ENCODE results near the gene MMP7.
A peak's percentile ranks its signal among the peaks of the same experiment; 100 is the strongest.

MMP7 gene

GRCh38 chr11:102545701-102546100 lies 15.2 kb upstream of the MMP7 start:
- ChIA-PET POLR2A (no interaction called here), CTCF (interaction anchor here (0.9 kb wide), 1 partner anchor 17 kb away, joined by 3 read pairs; no protein-coding TSS in a partner anchor)
- Histone ChIP-seq H3K4me1 (ENCODE audit: control extremely low read depth in 1 of 4, control insufficient read depth in 4 of 4, insufficient read depth in 4 of 4, low read length in 3 of 4) (peaks cover 3 to 19% (median 9%) of the 10 kb centered on the region in 4 experiments), H3K9me3 (ENCODE audit: control extremely low read depth in 1 of 5, control insufficient read depth in 4 of 5, insufficient read depth in 2 of 5, low read depth in 1 of 5, low read length in 4 of 5) (no peaks in the 10 kb centered on the region), H3K27me3 (replicated peaks in 2 of 5; ENCODE audit: control insufficient read depth in 4 of 5, insufficient read depth in 5 of 5, low read length in 4 of 5) (no peaks in the 10 kb centered on the region), H3K4me3 (ENCODE audit: control insufficient read depth in 1 of 7, extremely low read depth in 1 of 7, insufficient read depth in 4 of 7, low read depth in 2 of 7, low read length in 6 of 7) (no peak overlapping the region), H3K27ac (ENCODE audit: insufficient read depth in 1 of 2, low read depth in 1 of 2, low read length in 2 of 2, poor library complexity in 1 of 2, severe bottlenecking in 2 of 2) (no peak overlapping the region), H3K36me3 (ENCODE audit: control insufficient read depth in 4 of 4, insufficient read depth in 4 of 4, low read length in 3 of 4) (no peaks in the 10 kb centered on the region)
- no peak for DNase-seq
- 93% methylated on average over 3 of the region's 4 CpGs for WGBS (ENCODE audit: insufficient coverage)

DNA sequence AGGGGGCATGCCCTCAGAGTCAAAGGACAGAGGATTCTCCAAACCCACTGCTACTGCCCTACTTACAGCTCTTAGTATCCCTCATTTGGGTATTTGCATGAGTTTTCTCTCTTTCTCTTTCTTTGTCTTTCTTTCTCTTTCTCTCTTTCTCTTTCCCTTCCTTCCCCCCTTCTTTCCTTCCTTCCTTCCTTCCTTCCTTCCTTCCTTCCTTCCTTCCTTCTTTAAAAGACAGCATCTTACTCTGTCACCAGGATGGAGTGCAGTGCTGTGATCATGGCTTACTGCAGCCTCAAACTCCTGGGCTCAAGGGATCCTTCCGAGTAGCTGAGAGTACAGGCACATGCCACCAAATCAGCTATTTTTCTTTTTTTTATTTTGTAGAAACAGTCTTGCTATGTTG lies 14.0 kb upstream of the MMP7 start:
- Histone ChIP-seq H3K4me1 (ENCODE audit: control extremely low read depth in 1 of 4, control insufficient read depth in 4 of 4, insufficient read depth in 4 of 4, low read length in 3 of 4) (peaks cover 3 to 19% (median 9%) of the 10 kb centered on the region in 4 experiments), H3K9me3 (ENCODE audit: control extremely low read depth in 1 of 5, control insufficient read depth in 4 of 5, insufficient read depth in 2 of 5, low read depth in 1 of 5, low read length in 4 of 5) (peaks cover 0 to 3% (median 0%) of the 10 kb centered on the region in 5 experiments), H3K27me3 (replicated peaks in 2 of 5; ENCODE audit: control insufficient read depth in 4 of 5, insufficient read depth in 5 of 5, low read length in 4 of 5) (no peaks in the 10 kb centered on the region), H3K27ac (ENCODE audit: insufficient read depth in 1 of 2, low read depth in 1 of 2, low read length in 2 of 2, poor library complexity in 1 of 2, severe bottlenecking in 2 of 2) (no peak overlapping the region), H3K4me3 (ENCODE audit: control insufficient read depth in 1 of 7, extremely low read depth in 1 of 7, insufficient read depth in 4 of 7, low read depth in 2 of 7, low read length in 6 of 7) (no peak overlapping the region), H3K36me3 (ENCODE audit: control insufficient read depth in 4 of 4, insufficient read depth in 4 of 4, low read length in 3 of 4) (no peaks in the 10 kb centered on the region)
- ChIA-PET POLR2A (no interaction called here), CTCF (interaction anchor here (0.9 kb wide), 1 partner anchor 11 kb away, joined by 4 read pairs; no protein-coding TSS in a partner anchor)
- WGBS (ENCODE audit: insufficient coverage): 100% methylated on average over 1 of the region's 1 CpG
- no peak for DNase-seq

GRCh38 chr11:102539567-102539966 lies 9.0 kb upstream of the MMP7 start:
- Histone ChIP-seq H3K4me1 (ENCODE audit: control extremely low read depth in 1 of 4, control insufficient read depth in 4 of 4, insufficient read depth in 4 of 4, low read length in 3 of 4) (no peaks in the 10 kb centered on the region), H3K27me3 (replicated peaks in 2 of 5; ENCODE audit: control insufficient read depth in 4 of 5, insufficient read depth in 5 of 5, low read length in 4 of 5) (no peaks in the 10 kb centered on the region), H3K36me3 (ENCODE audit: control insufficient read depth in 4 of 4, insufficient read depth in 4 of 4, low read length in 3 of 4) (no peaks in the 10 kb centered on the region), H3K27ac (ENCODE audit: insufficient read depth in 1 of 2, low read depth in 1 of 2, low read length in 2 of 2, poor library complexity in 1 of 2, severe bottlenecking in 2 of 2) (no peak overlapping the region), H3K4me3 (ENCODE audit: control insufficient read depth in 1 of 7, extremely low read depth in 1 of 7, insufficient read depth in 4 of 7, low read depth in 2 of 7, low read length in 6 of 7) (no peak overlapping the region), H3K9me3 (ENCODE audit: control extremely low read depth in 1 of 5, control insufficient read depth in 4 of 5, insufficient read depth in 2 of 5, low read depth in 1 of 5, low read length in 4 of 5) (peaks cover 0 to 3% (median 0%) of the 10 kb centered on the region in 5 experiments)
- WGBS (ENCODE audit: insufficient coverage): no CpG with 5 or more reads among the region's 2 CpGs
- DNase-seq: no peak
- CTCF ChIA-PET: interaction anchor here (1.0 to 1.5 kb wide), 3 partner anchors 23 to 44 kb away, joined by 3 to 4 read pairs (median 4); no protein-coding TSS in a partner anchor
- POLR2A ChIA-PET: no interaction called here

GRCh38 chr11:102538932-102539331 lies 8.4 kb upstream of the MMP7 start:
- Histone ChIP-seq H3K36me3 (ENCODE audit: control insufficient read depth in 4 of 4, insufficient read depth in 4 of 4, low read length in 3 of 4) (no peaks in the 10 kb centered on the region), H3K4me1 (ENCODE audit: control extremely low read depth in 1 of 4, control insufficient read depth in 4 of 4, insufficient read depth in 4 of 4, low read length in 3 of 4) (no peaks in the 10 kb centered on the region), H3K27ac (ENCODE audit: insufficient read depth in 1 of 2, low read depth in 1 of 2, low read length in 2 of 2, poor library complexity in 1 of 2, severe bottlenecking in 2 of 2) (no peak overlapping the region), H3K27me3 (replicated peaks in 2 of 5; ENCODE audit: control insufficient read depth in 4 of 5, insufficient read depth in 5 of 5, low read length in 4 of 5) (no peaks in the 10 kb centered on the region), H3K4me3 (ENCODE audit: control insufficient read depth in 1 of 7, extremely low read depth in 1 of 7, insufficient read depth in 4 of 7, low read depth in 2 of 7, low read length in 6 of 7) (no peak overlapping the region), H3K9me3 (ENCODE audit: control extremely low read depth in 1 of 5, control insufficient read depth in 4 of 5, insufficient read depth in 2 of 5, low read depth in 1 of 5, low read length in 4 of 5) (peaks cover 0 to 3% (median 0%) of the 10 kb centered on the region in 5 experiments)
- WGBS (ENCODE audit: insufficient coverage): 100% methylated on average over 3 of the region's 4 CpGs
- POLR2A ChIA-PET: no interaction called here
- no peak for DNase-seq
- CTCF ChIA-PET: no interaction called here

DNA sequence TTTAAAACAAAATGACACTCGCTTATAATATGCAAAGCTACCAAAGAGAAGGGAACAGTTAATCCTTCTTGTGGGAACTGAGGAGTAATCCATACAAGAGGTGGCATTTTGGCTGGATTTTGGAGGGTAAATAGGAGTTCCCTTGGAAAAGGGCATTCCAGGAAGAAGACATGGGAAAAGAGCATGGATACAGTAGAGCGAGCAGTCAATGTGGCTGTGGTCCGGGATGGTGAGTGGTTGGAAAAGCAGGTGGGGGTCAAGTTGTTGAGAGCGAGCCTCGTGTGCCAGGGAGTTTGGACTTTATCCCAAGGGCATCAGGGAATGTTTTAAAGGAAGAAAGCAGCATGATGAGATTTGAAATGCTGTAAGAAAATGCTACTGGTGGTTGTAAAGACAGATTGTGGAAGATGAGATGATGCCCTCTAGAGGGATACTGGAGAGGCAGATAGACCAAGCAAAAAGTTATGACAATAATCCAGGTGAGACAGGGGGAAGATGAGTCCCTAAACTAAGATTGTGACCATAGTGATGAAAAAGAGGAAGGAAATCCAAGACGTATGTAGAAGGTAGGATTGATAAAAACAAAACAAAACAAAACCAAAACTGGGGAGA lies 3.8 kb upstream of the MMP7 start:
- Histone ChIP-seq H3K36me3 (ENCODE audit: control insufficient read depth in 4 of 4, insufficient read depth in 4 of 4, low read length in 3 of 4) (no peaks in the 10 kb centered on the region), H3K4me3 (ENCODE audit: control insufficient read depth in 1 of 7, extremely low read depth in 1 of 7, insufficient read depth in 4 of 7, low read depth in 2 of 7, low read length in 6 of 7) (no peak overlapping the region), H3K27me3 (replicated peaks in 2 of 5; ENCODE audit: control insufficient read depth in 4 of 5, insufficient read depth in 5 of 5, low read length in 4 of 5) (no peaks in the 10 kb centered on the region), H3K9me3 (ENCODE audit: control extremely low read depth in 1 of 5, control insufficient read depth in 4 of 5, insufficient read depth in 2 of 5, low read depth in 1 of 5, low read length in 4 of 5) (no peaks in the 10 kb centered on the region), H3K27ac (ENCODE audit: insufficient read depth in 1 of 2, low read depth in 1 of 2, low read length in 2 of 2, poor library complexity in 1 of 2, severe bottlenecking in 2 of 2) (no peak overlapping the region), H3K4me1 (ENCODE audit: control extremely low read depth in 1 of 4, control insufficient read depth in 4 of 4, insufficient read depth in 4 of 4, low read length in 3 of 4) (peaks cover 6 to 16% (median 9%) of the 10 kb centered on the region in 4 experiments)
- 82% methylated on average over 6 of the region's 6 CpGs for WGBS (ENCODE audit: insufficient coverage)
- ChIA-PET CTCF (interaction anchor here (0.7 to 0.8 kb wide), 2 partner anchors 11 to 38 kb away, joined by 3 read pairs; no protein-coding TSS in a partner anchor), POLR2A (no interaction called here)
- DNase-seq: peak in 1 of 3 donors; percentile 11

DNA sequence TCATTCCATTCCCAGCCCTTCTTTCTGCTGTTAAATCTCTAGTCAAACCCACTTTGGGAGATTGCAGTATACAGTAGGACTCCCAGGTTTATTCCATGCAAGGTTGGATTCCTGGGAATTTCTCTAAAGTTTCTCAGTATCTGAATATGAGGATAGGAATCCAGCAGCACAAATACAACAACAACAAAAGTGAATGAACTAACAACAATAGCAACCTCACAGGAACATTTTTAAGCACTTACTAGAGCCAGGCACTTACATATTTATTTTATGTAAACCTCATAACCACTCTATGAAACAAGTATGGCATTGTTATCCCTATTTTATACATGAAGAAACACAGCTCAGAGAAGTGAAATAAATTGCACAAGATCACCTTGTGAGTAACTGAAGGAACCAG lies 1.9 kb downstream of the MMP7 start:
- Histone ChIP-seq H3K36me3 (ENCODE audit: control insufficient read depth in 4 of 4, insufficient read depth in 4 of 4, low read length in 3 of 4) (no peaks in the 10 kb centered on the region), H3K27me3 (replicated peaks in 2 of 5; ENCODE audit: control insufficient read depth in 4 of 5, insufficient read depth in 5 of 5, low read length in 4 of 5) (no peaks in the 10 kb centered on the region), H3K27ac (ENCODE audit: insufficient read depth in 1 of 2, low read depth in 1 of 2, low read length in 2 of 2, poor library complexity in 1 of 2, severe bottlenecking in 2 of 2) (no peak overlapping the region), H3K9me3 (ENCODE audit: control extremely low read depth in 1 of 5, control insufficient read depth in 4 of 5, insufficient read depth in 2 of 5, low read depth in 1 of 5, low read length in 4 of 5) (no peaks in the 10 kb centered on the region), H3K4me1 (ENCODE audit: control extremely low read depth in 1 of 4, control insufficient read depth in 4 of 4, insufficient read depth in 4 of 4, low read length in 3 of 4) (peaks cover 6 to 16% (median 9%) of the 10 kb centered on the region in 4 experiments), H3K4me3 (ENCODE audit: control insufficient read depth in 1 of 7, extremely low read depth in 1 of 7, insufficient read depth in 4 of 7, low read depth in 2 of 7, low read length in 6 of 7) (no peak overlapping the region)
- no peak for DNase-seq
- ChIA-PET CTCF (interaction anchor here (1.0 kb wide), 1 partner anchor 241 kb away, joined by 3 read pairs; no protein-coding TSS in a partner anchor), POLR2A (no interaction called here)

DNA sequence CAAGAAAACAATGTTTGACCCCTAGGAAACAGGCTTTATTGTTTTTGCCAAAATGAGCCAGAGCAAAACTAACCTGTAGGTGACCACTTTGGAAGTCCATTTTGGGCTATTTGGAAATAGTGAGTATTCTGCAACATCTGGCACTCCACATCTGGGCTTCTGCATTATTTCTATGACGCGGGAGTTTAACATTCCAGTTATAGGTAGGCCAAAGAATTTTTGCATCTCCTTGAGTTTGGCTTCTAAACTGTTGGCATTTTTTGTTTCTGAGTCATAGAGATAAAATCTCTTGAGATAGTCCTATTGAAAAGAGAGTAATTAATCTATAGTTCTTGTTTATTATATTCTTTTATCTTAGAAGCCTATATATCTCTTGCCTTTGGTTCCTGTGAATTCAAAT lies 2.9 kb downstream of the MMP7 start:
- WGBS (ENCODE audit: insufficient coverage): 100% methylated on average over 2 of the region's 2 CpGs
- CTCF ChIA-PET: no interaction called here
- no peak for DNase-seq
- Histone ChIP-seq H3K36me3 (ENCODE audit: control insufficient read depth in 4 of 4, insufficient read depth in 4 of 4, low read length in 3 of 4) (no peaks in the 10 kb centered on the region), H3K27me3 (replicated peaks in 2 of 5; ENCODE audit: control insufficient read depth in 4 of 5, insufficient read depth in 5 of 5, low read length in 4 of 5) (no peaks in the 10 kb centered on the region), H3K4me1 (ENCODE audit: control extremely low read depth in 1 of 4, control insufficient read depth in 4 of 4, insufficient read depth in 4 of 4, low read length in 3 of 4) (peaks cover 6 to 18% (median 11%) of the 10 kb centered on the region in 4 experiments), H3K9me3 (ENCODE audit: control extremely low read depth in 1 of 5, control insufficient read depth in 4 of 5, insufficient read depth in 2 of 5, low read depth in 1 of 5, low read length in 4 of 5) (no peaks in the 10 kb centered on the region), H3K27ac (ENCODE audit: insufficient read depth in 1 of 2, low read depth in 1 of 2, low read length in 2 of 2, poor library complexity in 1 of 2, severe bottlenecking in 2 of 2) (no peak overlapping the region), H3K4me3 (ENCODE audit: control insufficient read depth in 1 of 7, extremely low read depth in 1 of 7, insufficient read depth in 4 of 7, low read depth in 2 of 7, low read length in 6 of 7) (no peak overlapping the region)
- POLR2A ChIA-PET: no interaction called here

Measured in common myeloid progenitor, CD34-positive (primary cell).